Measurements from ENCODE around the gene AURKAIP1. TPM values are rescaled to one million over a fixed set of nuclear protein-coding genes. Genes with fewer than 3 reads are reported as not detected.
A peak's percentile ranks its signal among the peaks of the same experiment; 100 is the strongest.

AURKAIP1 gene
- total and polyA plus RNA-seq, 2 of the 13 experiments (the other 11 are each of a cell fraction or from before 2014, with no cell fraction given) = 69.5 to 175 TPM

GRCh38 chr1:1358433-1359271 is 16.4 kb downstream of the AURKAIP1 start, which contains the start of gene MXRA8 (continued):
- TF ChIP-seq TERF1 (CRISPR knock-in tag; IDR thresholded peaks at IDR 0.05) (no peak), SRY (CRISPR knock-in tag; IDR thresholded peaks at IDR 0.05) (0 out of 2 replicates have a peak, but pooled peaks have one; percentile 14), U2AF1 (optimal IDR thresholded peaks at IDR 0.05; ENCODE audit: low read depth, low read length) (peak; percentile 21), SUZ12 (IDR thresholded peaks at IDR 0.05; ENCODE audit: low read depth, low read length) (no peak), ZSCAN29 (CRISPR knock-in tag; conservative IDR thresholded peaks at IDR 0.05) (no peak), ZBTB7B (CRISPR knock-in tag; IDR thresholded peaks at IDR 0.05) (peak; percentile 81), ZNF205 (CRISPR knock-in tag; IDR thresholded peaks at IDR 0.05) (peak; percentile 24; the same call in 1 of the 2 replicates), ZFY (CRISPR knock-in tag; IDR thresholded peaks at IDR 0.05) (peak; percentile 67), ZBTB25 (CRISPR knock-in tag; IDR thresholded peaks at IDR 0.05) (peak; percentile 38; the same call in 1 of the 2 replicates), ZNF510 (CRISPR knock-in tag; IDR thresholded peaks at IDR 0.05; ENCODE audit: low read depth) (no peak), CBX5 (CRISPR knock-in tag; IDR thresholded peaks at IDR 0.05; ENCODE audit: borderline replicate concordance) (0 out of 2 replicates have a peak, but pooled peaks have one; percentile 59), ATF3 (CRISPR knock-in tag; IDR thresholded peaks at IDR 0.05) (no peak), ZNF317 (CRISPR knock-in tag; IDR thresholded peaks at IDR 0.05) (peak; percentile 83; the same call in 1 of the 2 replicates), TCF7 (IDR thresholded peaks at IDR 0.05; ENCODE audit: low read depth) (no peak), ZFP36 (IDR thresholded peaks at IDR 0.05; ENCODE audit: borderline replicate concordance, low read depth, low read length, partially characterized antibody) (no peak), ZSCAN21 (CRISPR knock-in tag; IDR thresholded peaks at IDR 0.05; ENCODE audit: borderline replicate concordance) (0 out of 2 replicates have a peak, but pooled peaks have one; percentile 8), ZNF770 (CRISPR knock-in tag; IDR thresholded peaks at IDR 0.05) (peak; percentile 70), ZBTB39 (CRISPR knock-in tag; IDR thresholded peaks at IDR 0.05) (0 out of 2 replicates have a peak, but pooled peaks have one; percentile 23), THAP11 (CRISPR knock-in tag; IDR thresholded peaks at IDR 0.05) (peak; percentile 76), SOX5 (CRISPR knock-in tag; IDR thresholded peaks at IDR 0.05; ENCODE audit: borderline replicate concordance) (peak; percentile 37; the same call in 1 of the 2 replicates), GABPB1 (CRISPR knock-in tag; IDR thresholded peaks at IDR 0.05) (peak; percentile 72; the same call in 1 of the 2 replicates)
